Activated T-cell treated with anti-CD3 and anti-CD28 coated beads, Interleukin-2, amount 50 U/mL, for 48 hours (primary cell): ENCODE measurements around the gene CLCN4.

Experiments
- DNase-seq, 2 experiments: peaks; one replicate each; pipeline ENCODE4 v3.0.0-alpha.2; 2020

CLCN4 gene

DNA sequence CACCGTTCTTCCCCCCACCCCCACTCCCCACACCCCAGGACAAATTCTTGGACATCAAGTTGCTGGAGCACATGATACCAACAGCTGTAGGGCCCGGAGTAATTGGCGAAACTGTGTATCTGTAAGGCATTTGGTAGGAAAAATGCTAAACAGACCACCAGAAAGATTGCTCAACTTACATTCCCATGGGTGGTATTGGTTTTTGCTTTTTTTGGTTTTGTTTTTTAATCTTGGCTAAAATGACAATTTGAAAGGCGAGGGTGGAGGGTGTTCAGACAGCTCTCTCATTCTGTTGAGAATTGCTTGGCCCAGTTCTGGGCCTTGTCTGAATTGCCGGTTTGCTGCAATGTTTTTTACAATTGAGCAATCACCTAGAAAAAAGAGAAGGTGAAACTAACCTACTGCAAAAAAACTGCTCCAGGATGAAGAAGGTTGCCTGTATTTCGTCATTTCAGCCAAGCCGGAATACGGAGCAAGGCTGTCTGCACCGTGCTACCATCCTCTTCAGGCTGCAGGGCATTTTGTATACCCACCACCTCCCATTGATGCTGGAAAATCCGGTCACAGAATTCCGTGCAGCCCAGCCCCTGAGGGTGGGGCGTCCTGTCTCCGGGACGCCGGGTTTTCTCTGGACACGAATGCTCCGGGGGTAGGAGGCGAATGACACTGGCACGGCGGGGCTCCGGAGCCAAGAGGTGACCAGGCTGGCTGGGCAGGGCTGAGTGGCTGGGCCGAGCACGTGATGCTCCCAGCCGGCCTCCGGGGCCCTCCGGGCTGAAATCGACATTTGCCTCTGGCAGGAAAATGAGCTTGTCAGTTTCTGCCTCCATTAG, at the start of gene CLCN4:
CLCN4 (plus strand) TSS at position 777 of the 833 bp plus-strand sequence. CDS start 28,058 bp downstream, outside the sequence.
- no peak for DNase-seq

DNA sequence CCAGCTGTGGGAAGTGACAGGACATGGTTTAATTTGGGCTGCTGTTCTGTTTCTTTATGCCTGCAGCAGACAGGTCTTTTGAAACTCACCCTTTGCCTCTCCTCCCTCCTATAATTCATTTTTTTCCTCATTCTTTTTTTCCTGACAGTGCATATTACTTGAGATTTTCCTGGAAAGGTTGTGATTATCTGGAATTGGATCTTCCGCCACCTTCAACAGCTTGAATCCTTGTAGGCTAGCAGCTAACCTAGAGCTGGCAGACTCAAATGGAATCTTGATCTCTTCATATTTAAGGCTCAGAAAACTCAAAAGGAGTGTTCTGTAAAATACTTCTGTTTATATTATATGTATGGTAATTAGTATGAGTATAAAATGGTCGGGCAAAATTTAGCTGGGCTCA, 49.3 kb upstream of the CLCN4 start:
- no peak for DNase-seq

DNA sequence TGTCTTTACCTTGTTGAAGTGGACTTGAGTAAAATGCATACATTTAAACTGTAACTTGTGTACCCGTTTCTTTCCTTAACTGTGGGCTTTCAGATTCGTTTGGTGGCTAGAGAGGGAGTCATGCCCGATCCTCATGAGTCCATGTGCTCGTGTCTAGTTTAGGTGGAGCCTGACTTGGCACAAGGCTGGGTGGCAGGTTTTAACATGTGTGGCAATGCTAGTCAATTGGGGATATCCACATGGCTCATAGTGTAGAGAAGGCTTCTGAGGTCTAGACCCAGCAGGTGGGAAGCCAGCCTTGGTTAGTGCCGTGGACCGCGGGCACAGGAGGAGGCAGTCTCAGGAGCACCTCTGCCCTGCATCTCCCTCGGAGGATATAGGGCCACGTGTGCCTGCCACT, 48.5 kb upstream of the CLCN4 start:
- DNase-seq = peak in 1 of 2 experiments; percentile 26

DNA sequence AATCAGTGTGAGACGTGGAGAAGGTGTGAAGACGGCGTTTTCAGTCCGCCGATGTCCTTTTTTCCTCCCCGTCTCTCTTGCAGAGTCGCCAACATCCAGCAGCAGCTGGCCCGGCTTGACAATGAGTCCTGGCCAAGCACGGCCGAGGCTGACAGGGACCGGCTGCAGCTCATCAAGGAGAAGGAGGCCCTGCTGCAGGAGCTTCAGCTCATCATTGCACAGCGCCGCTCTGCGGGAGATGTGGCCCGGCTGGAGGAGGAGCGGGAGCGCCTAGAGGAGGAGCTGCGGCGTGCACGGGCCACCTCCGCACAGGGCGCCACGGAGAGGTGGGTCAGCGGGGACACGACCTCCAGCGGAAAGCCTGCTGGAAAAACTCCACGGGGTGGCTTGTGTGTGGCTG, 47.1 kb upstream of the CLCN4 start:
- no peak for DNase-seq

DNA sequence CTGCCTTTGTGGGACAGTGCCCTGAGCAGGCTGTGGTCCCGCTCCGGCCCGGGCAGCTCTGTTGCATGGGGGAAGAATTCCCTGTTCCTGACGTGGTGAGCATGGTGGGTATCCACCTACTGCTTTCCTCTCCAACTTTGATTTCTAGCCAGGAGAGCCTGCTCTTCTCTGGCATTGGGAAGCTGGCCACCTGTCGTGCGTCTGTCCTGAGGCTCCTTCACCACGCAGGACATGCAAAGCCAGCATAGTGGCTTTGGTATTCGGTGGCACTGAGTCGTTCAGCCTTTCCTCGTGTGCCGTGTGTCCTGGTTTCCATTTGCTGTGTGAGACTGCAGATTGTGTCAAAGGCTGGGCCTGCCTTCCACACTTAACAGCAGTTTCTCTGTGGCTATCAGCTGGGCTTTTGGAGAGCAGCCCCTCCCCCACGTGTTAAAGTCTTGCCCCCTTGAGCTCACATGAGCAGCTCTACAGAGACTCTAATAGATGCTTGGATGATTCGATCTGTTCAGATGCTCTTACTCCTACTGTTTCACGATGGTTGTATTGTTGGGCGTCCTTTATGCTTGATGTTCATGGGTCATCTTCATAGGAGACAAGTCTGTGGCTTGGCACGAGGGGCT, 46.3 kb upstream of the CLCN4 start:
- DNase-seq = no peak

DNA sequence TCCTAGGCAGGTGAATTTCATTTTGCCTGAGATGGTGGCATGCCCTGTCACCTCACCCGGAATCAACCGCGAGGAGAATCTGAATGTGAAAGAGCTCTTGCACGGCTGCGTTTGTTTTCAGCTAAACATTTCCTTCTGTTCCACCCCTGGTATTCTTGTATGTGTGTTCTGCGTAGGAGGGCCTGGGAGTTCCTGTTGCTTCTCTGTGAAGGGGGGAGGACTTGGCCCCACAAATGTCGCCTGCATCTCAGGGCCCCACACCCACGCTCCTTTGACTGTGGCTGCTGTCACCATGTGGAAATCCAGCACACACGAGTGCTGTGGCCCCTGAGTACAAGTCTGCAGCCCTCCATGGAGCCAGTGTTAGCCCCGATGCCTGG, 45.8 kb upstream of the CLCN4 start:
- DNase-seq = peak; percentile 68 to 70

DNA sequence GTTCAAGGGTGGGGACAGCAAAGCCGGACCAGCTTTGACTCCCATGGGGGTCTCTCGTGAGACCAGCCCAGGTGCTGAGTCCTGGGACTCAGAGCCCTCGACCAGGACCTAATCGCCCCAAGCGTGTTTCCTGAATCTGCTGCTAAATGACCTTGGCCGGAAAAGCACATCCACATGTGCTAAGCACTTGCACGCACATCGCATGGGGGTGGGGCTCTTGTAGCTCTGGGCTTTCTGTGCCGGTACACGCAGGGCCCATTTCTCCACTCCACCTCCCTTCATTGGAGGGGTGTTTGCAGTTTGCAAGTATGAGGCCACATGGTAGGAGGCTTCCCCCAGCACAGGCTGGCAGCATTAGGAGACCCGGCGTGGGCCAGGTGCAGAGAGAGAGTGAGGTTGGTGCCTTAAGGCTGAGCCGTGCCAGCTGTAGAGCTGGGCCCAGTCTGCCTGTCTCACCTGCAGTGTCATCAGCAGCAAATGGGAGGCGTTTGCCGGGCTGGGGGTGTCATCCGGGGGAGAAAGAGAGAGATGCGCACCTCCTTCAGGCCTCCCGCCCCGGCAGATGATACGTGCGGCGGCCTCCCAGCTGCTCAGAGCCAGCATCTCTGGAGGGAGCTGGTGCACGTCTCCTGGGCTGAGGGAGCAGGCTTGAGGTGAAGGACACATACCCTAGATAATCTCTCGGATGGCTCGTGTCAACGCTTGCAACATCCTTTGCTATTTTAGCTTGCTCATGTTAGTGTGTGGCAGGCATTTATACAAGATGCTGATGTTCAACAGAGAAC, 45.2 kb upstream of the CLCN4 start:
- DNase-seq = peak; percentile 61 to 68

DNA sequence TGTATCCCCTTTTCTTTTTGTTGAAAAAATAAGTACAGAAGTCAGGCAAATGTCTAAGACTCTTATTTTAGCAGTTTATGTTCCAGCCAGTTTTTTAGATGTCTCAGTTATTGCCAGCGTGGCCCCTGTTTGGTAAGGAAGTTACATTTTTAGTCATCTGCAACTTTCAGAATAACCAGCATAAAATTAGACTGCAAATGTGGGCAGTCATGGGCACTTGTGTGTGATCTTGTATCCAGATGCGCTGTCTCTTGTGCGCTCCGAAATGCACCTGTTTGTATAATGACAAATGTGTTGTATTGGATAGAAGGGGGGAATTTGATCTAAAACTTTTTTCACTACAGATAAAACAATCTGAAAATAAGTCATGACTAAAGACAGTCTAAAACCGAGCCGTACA, 44.3 kb upstream of the CLCN4 start:
- DNase-seq = peak in 1 of 2 experiments; percentile 23

DNA sequence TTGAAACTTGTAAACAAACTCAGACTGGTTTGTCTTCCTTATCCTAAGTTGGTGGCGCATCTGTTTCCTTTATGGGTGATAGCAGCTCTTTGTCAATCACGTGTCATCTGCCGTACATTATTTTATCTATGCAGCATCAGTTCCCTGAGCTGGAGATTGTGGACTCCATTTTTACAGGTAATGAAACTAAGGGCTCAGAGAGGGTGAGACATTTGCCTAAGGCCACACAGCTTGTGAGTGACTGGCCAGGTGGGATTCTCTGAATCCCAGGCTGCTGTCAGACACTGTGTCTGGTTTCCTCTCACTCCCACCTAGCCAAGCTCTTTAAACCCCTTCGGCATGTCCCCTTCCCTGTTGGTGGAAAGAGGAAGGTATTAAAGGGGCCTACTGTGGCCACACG, 41.7 kb upstream of the CLCN4 start:
- no peak for DNase-seq

DNA sequence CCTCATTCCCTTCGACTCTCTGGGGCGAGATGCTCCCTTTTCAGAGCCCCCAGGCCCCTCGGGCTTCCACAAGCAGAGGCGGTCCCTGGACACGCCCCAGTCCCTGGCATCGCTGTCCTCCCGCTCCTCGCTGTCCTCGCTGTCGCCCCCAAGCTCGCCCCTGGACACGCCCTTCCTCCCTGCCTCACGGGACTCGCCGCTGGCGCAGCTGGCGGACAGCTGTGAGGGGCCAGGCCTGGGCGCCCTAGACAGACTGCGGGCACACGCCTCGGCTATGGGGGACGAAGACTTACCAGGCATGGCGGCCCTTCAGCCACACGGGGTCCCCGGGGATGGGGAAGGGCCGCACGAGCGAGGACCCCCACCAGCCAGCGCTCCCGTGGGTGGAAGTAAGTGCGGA, 39.5 kb upstream of the CLCN4 start:
- DNase-seq = no peak

DNA sequence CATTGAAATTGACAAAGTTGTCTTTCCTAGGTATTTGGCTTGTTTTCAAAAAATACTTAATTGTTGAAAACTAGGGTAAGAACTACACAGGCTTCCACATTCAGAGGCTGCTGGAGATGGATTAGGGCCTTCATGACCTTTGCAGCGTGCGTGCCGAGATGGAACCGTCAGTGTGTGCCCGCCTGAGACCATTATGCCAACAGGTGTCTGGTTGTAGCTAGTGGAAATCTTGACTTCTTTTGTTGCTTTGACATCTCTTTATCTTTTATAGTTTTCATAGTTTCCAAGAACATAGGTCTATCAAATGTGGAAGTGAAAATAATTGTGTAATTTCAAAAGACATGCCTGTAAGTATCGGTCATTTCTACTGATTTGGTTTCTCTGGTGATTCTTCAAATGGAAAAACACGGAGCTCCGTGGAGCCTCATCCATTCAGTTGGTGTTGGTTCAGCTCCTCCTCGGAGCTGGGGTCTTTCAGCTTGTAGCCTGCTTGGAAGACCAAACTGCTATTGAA, 38.9 kb upstream of the CLCN4 start:
- no peak for DNase-seq

DNA sequence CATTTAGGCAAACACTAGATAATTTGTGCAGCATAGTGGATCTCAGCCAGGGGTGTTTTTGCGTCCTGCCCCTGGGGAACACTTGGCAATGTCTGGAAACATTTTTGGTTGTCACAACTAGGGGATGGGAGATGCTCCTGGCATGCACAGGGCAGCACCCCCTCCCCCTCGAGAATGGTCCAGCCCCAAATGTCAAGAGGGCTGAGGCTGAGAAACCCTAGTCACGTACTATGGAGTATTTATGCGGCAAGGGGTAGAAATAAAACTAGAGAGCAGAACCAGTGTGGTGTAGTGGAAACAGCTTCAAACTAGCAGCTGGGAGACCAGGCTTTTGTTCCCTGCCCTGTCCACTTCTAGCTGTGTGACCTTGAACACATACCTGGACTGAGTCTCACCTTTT, 38.2 kb upstream of the CLCN4 start:
- no peak for DNase-seq

DNA sequence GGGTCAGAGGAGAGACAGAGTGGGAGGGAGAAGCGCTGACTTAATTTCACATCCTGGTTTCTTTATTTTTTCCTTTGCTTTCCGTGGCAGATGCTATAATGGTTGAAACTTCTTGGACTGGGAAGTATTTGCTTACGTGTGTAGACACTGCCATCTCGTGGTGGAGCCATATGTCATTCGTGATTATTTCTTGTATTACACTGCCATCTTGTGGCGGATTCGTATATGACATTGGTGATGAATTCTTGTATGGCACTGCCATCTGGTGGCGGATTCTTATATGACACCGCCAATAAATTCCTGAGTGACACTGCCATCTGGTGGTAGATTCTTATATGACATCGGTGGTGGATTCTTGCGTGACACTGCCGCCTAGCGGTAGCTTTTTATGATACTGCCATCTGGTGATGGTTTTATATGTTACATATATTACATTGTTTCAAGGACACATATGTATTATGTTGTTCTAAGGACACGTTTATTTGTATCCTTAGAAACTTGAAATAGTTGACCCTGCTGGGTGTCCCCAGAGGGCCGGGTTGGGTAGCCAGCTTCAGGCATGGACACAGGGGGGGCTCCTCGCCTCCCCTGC, 37.3 kb upstream of the CLCN4 start:
- DNase-seq = peak; percentile 83 to 84

DNA sequence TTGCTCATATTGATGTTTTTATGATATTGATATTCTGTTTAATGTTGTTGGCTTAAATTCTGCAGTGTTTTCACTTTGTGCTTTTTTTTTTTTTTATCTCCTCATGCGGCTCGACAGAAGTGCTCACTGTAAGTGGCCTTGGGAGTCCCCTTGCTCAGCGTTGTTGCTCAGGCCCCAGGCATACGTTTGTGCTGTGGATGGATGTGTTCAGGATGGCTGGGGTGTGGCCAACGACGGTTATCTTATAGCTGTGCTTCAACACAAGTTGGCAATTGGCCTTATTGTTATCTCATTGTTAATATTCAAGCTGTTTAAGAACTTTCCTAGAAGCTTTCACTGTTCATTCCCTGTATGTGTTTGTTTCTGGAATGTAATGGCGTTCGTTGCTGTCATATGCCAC, 36.4 kb upstream of the CLCN4 start:
- DNase-seq = no peak

DNA sequence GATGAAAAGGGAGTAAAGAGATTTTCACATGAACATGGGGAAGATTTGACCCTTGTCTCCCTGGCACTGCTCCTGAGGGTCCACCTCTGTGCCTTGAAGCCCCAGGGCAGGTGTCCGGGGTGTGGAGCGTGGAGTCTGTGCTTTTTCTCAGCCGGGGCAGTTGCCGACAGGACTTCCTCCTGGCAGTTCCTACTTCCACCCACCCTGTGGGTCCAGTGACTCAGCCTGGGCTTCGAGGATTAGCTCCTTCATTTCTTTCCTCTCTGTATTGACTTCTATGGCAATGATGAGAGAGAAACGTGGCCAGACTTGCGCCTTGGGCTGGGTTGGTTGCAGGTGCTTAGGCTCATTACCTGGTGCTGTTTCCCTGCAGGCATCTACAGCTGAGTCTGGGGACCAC, 35.9 kb upstream of the CLCN4 start:
- DNase-seq = no peak

DNA sequence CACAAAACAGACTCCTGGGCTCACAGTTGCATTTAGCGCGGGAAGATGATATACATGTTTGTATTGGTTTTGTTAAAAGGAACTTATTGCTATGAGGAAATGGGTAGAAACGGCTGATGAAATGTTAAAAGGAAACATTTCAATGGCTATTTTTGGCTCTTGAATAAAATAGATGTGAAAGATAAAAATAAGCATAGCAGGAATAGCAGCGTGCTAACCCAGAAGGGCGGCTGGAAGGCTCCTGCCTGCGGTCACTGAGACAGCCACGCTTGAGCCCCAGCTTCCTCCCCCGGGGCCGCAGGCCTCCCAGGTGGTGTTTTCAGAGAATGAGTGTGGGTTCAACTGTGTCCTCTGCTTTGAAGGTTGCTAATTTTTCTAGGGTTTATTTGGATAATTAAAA, 35.0 kb upstream of the CLCN4 start:
- DNase-seq = no peak

DNA sequence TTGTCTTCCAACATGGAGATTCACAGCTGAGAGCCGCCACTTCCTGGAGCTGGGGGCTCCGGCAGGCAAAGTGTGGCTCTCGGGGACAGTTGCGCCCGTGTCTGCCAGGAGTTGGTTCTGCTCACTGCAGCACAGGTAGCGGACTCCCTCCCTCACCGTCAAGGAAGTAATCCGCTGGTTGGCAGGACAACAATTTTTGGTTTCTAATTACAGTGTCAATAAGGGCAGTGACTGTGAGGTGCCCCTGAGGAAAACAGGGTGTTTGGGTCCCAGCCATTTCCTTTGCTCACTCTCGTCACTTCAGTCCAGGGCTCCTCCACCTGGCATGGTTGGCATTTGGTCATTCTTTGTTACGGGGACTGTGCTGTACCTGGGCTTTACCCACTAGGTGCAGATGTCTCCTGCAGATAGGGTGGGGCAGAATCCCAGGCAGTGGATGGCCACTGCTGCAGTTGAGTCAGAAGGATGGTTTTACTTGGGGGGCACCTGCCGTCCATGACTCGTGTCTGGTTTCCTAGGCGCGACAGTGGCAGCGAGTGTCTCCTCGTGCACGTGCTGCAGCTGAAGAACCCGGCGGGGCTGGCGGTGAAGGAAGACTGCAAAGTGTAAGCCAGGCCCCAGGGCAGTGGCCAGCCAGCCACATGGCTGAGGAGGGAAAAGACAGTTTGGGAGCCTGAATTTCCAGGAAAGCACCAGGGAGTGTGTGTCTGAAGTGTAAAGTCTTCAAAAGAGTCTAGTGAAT, 32.1 kb upstream of the CLCN4 start:
- no peak for DNase-seq

DNA sequence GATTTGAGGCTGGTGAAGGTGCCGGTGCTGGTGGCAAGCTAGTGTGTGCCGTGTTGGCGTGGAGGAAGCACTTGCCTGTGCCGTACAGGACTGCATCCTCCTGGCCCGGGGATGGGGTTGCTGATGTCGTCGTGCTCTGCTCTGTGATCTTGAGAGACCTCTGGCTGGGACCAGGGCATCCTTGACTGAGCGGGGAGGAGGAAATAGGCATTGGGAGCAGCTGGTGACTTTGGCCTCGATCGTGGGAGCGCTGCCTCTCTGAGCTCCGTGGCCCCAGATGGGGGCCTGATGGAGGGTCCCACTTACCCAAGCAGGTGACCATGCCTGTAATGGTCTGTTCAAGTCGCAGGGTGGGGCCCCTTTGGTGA, 31.5 kb upstream of the CLCN4 start:
- no peak for DNase-seq

DNA sequence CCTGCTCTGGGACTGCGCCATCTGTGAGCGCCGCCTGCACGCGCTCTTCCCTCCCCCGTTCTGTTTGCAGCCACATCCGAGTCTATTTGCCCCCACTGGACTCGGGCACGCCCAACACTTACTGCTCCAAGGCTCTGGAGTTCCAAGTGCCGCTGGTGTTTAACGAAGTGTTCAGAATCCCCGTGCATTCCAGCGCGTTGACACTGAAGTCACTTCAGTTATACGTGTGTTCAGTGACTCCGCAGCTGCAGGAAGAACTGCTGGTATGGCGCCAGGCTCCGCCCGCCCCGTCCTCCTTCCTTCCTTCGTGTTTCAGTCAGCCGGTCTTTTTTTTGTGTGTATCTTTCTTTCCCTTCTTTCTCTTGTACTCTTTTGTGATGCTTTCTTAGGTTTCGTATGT, 30.7 kb upstream of the CLCN4 start:
- DNase-seq = no peak

DNA sequence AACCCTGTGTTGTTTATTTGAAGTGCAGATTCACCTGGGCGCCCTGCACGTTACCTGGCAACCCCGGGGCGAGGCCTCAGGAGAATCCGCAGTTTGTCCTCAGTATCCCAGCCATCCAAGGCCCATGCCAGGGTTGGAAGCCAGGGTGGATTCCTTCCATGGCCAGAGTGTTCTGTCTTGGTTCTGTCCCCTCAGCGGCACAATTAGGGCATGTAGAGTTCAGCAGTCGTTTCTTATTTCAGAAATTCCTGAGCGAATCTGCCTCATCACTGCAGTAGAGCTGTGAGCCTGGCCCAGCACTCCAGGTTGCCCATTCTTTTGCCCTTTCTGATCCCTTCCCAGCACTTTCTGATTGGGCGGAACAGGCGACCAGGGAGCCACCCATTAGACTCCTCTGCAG, 29.9 kb upstream of the CLCN4 start:
- no peak for DNase-seq

DNA sequence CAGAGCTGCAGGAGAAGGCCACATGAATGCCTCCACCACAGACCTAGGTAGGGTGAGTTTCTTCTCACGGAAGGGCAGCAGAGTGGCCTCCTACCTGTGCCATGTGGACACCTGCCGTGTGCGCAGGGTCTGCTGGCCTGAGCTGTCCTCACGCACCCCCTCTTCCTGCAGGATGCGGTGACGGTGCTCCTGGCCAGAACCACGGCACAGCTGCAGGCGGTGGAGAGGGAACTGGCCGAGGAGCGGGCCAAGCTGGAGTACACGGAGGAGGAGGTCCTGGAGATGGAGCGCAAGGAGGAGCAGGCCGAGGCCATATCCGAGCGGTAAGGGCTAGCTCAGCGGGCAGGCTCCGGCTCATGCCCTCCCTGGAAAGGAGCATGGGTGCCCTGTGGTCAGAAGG, 28.4 kb upstream of the CLCN4 start:
- no peak for DNase-seq

DNA sequence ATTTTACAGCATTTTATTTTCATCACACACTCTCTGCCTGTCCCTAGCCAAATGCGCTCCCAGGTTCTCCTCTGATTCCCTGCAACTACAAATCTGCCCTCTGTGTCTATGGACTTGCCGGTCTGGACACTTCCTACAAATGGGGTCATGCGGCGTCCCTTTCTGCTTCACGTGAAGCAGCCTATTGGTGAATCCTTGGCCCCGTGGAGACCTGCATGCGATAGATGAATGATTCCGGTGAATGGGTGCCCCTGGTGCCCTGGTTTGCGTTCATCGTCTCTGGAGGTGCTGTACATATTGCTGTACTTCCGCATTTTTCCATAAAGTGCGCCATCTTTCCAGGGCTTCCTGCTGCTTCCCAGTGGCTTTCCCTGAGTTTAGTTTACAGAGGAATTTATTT, 27.5 kb upstream of the CLCN4 start:
- no peak for DNase-seq

DNA sequence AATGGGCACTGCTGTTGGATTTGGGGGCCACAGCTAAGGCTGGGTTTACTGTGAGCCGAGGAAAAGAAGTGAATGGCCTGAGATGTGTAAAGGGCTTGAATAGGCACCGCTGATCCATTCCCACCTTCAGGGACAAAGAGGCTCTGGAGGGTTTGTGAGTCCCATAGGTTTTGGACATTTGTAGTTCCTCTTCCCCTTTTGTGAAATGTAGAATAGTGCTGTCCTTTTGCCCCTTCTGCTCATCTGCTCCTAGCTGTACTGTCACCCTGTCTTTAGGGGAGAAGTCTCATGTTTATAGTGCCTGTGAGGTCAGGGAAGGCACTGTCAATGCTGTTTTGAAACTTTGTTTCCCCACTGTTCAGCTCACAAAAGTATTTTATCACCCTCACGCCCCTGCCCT, 26.4 kb upstream of the CLCN4 start:
- DNase-seq = no peak
